ENCODE results near the gene IGSF22. TPM values are rescaled to one million over a fixed set of nuclear protein-coding genes. Genes with fewer than 3 reads are reported as not detected.

Gene IGSF22
- total and polyA plus RNA-seq, 2 of the 8 experiments (the other 6 are each of a cell fraction or from before 2014, with no cell fraction given) = 0.14 TPM; not detected in 1

- TF ChIP-seq CTCF (IDR thresholded peaks at IDR 0.05; ENCODE audit: control extremely low read depth in 1 of 3, insufficient read depth in 1 of 3, low read depth in 1 of 3, low read length in 3 of 3) = no peak
Observed at GRCh38 chr11:18754308-18754707, 28.3 kb upstream of the IGSF22 start (continued).
